ENCODE results near the gene CLTB.

Gene CLTB

GRCh38 chr5:176415952-176416924 lies at the start of gene CLTB:
Gene CLTB, minus strand, starts transcription at chr5:176416539. Its CDS starts 176 bp downstream, at chr5:176416363.
- peak within 1 kb of the TSS; percentile 81 for H3K4me3 ChIP-seq (ENCODE audit: low read depth, low read length)
- in situ Hi-C loops (cut with HindIII; ENCODE audit: low sequenced_read_pairs) = no loop called here
- TF ChIP-seq CTCF (IDR thresholded peaks at IDR 0.05; ENCODE audit: low read depth, low read length, missing control alignments) = peak; percentile 19
- peak; percentile 24 for DNase-seq (ENCODE audit: low read depth)

GRCh38 chr5:176463113-176463764 lies 46.9 kb upstream of the CLTB start:
- no peak overlapping the region for H3K4me3 ChIP-seq (ENCODE audit: low read depth, low read length)
- TF ChIP-seq CTCF (IDR thresholded peaks at IDR 0.05; ENCODE audit: low read depth, low read length, missing control alignments) = no peak
- in situ Hi-C loops (cut with HindIII; ENCODE audit: low sequenced_read_pairs) = no loop called here
- DNase-seq (ENCODE audit: low read depth) = no peak

GRCh38 chr5:176461349-176461748 lies 45.0 kb upstream of the CLTB start:
- H3K4me3 ChIP-seq (ENCODE audit: low read depth, low read length) = no peak overlapping the region
- DNase-seq (ENCODE audit: low read depth) = no peak
- in situ Hi-C loops (cut with HindIII; ENCODE audit: low sequenced_read_pairs) = no loop called here
- no peak for TF ChIP-seq CTCF (IDR thresholded peaks at IDR 0.05; ENCODE audit: low read depth, low read length, missing control alignments)

GRCh38 chr5:176458904-176459561 lies 42.7 kb upstream of the CLTB start:
- no peak overlapping the region for H3K4me3 ChIP-seq (ENCODE audit: low read depth, low read length)
- in situ Hi-C loops (cut with HindIII; ENCODE audit: low sequenced_read_pairs) = no loop called here
- TF ChIP-seq CTCF (IDR thresholded peaks at IDR 0.05; ENCODE audit: low read depth, low read length, missing control alignments) = no peak
- no peak for DNase-seq (ENCODE audit: low read depth)

- no peak for TF ChIP-seq CTCF (IDR thresholded peaks at IDR 0.05; ENCODE audit: low read depth, low read length, missing control alignments)
- in situ Hi-C loops (cut with HindIII; ENCODE audit: low sequenced_read_pairs) = no loop called here
- DNase-seq (ENCODE audit: low read depth) = no peak
- H3K4me3 ChIP-seq (ENCODE audit: low read depth, low read length) = no peak overlapping the region
These were observed 38.5 kb upstream of the CLTB start for GRCh38 chr5:176454724-176455394.

GRCh38 chr5:176450077-176450476 lies 33.7 kb upstream of the CLTB start:
- no peak overlapping the region for H3K4me3 ChIP-seq (ENCODE audit: low read depth, low read length)
- in situ Hi-C loops (cut with HindIII; ENCODE audit: low sequenced_read_pairs) = no loop called here
- no peak for TF ChIP-seq CTCF (IDR thresholded peaks at IDR 0.05; ENCODE audit: low read depth, low read length, missing control alignments)
- no peak for DNase-seq (ENCODE audit: low read depth)
